ENCODE measurements around the gene PPP2R3B. TPM values are rescaled to one million over a fixed set of nuclear protein-coding genes. Genes with fewer than 3 reads are reported as not detected.

The PPP2R3B gene
- total and polyA plus RNA-seq, 2 donors (not counting 1 experiment from before 2014, with no cell fraction given) = 43.3 to 47.6 TPM

DNA sequence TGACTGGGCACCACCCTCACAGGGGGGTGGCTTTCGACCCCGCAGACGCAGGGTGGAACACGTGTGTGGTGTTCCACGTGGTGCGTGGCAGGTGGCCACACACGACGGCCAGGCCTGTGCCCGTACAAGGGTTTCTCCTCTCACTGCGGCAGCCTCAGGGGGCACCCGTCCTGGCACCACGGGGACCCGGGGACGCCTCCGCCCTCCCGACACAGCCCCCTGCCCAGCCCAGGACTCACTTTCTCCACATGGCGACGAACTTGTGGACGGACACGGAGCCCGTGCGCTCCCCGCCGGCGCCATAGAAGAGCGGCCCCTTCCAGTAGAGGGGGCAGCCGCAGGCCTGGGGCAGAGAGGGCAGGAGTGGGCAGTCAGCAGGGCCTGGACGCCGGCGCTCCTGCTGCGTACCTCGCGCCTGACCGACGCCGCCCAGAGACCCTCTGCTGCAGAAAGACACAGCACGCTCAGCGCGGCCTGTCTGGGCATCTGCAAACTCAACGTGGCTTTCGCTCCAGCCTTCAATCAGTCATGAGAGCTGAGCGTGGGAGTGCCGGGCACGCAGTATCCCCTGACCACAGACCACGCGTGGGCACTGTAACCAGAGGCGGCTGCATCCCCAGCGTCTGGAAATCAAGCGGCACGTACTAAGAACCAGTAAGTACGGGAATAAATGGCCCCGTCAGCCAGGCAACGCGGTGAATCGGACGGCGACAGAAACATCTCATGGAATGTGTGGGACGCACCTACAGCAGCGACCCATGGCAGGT is 39.2 kb downstream of the PPP2R3B start:
- ATAC-seq (ENCODE audit: low read depth) (no peak), DNase-seq (no peak)
- Mint-ChIP-seq H3K4me1 (no peaks in the 10 kb centered on the region), H3K4me3 (no peak overlapping the region), H3K27ac (no peak overlapping the region), H3K27me3 (no peaks in the 10 kb centered on the region), H3K9me3 (ENCODE audit: insufficient read depth) (no peaks in the 10 kb centered on the region)
- Histone ChIP-seq H4K20me1 (ENCODE audit: control insufficient read depth, insufficient read depth, low read length, poor library complexity, severe bottlenecking) (no peaks in the 10 kb centered on the region), H3K4me2 (replicated peaks; ENCODE audit: low read depth, low read length, poor library complexity, severe bottlenecking) (no peak overlapping the region), H3K36me3 (replicated peaks in 1 of 2; ENCODE audit: control extremely low read depth in 1 of 2, control insufficient read depth in 1 of 2, extremely low read depth in 1 of 2, insufficient read depth in 2 of 2, low read length in 1 of 2) (peaks cover 0 to 7% of the 10 kb centered on the region in 2 experiments), H3K27me3 (replicated peaks in 1 of 4; ENCODE audit: control extremely low read depth in 1 of 4, control insufficient read depth in 3 of 4, insufficient read depth in 4 of 4, low read length in 3 of 4) (no peaks in the 10 kb centered on the region), H3K79me2 (ENCODE audit: control insufficient read depth, insufficient read depth, low read length) (peaks cover 5% of the 10 kb centered on the region), H3K4me1 (ENCODE audit: control insufficient read depth in 2 of 2, insufficient read depth in 2 of 2, low read length in 2 of 2) (no peaks in the 10 kb centered on the region), H3K4me3 (ENCODE audit: control extremely low read depth in 1 of 5, extremely low read depth in 1 of 5, insufficient read depth in 1 of 5, low read depth in 2 of 5, low read length in 4 of 5) (no peak overlapping the region), H3K27ac (ENCODE audit: low read length in 2 of 2) (no peak overlapping the region), H2AFZ (ENCODE audit: insufficient read depth, low read depth, low read length, poor library complexity, severe bottlenecking) (no peak overlapping the region), H3K9ac (ENCODE audit: low read length) (no peak overlapping the region), H3K9me3 (ENCODE audit: control extremely low read depth in 1 of 3, control insufficient read depth in 2 of 3, insufficient read depth in 1 of 3, low read length in 2 of 3) (peaks cover 0 to 16% (median 0%) of the 10 kb centered on the region in 3 donors)
- ChIA-PET CTCF (no interaction called here), POLR2A (no interaction called here)
- TF ChIP-seq, protein P1, sequence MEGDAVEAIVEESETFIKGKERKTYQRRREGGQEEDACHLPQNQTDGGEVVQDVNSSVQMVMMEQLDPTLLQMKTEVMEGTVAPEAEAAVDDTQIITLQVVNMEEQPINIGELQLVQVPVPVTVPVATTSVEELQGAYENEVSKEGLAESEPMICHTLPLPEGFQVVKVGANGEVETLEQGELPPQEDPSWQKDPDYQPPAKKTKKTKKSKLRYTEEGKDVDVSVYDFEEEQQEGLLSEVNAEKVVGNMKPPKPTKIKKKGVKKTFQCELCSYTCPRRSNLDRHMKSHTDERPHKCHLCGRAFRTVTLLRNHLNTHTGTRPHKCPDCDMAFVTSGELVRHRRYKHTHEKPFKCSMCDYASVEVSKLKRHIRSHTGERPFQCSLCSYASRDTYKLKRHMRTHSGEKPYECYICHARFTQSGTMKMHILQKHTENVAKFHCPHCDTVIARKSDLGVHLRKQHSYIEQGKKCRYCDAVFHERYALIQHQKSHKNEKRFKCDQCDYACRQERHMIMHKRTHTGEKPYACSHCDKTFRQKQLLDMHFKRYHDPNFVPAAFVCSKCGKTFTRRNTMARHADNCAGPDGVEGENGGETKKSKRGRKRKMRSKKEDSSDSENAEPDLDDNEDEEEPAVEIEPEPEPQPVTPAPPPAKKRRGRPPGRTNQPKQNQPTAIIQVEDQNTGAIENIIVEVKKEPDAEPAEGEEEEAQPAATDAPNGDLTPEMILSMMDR (IDR thresholded peaks at IDR 0.05) = no peak
- TF ChIP-seq EZH2 (IDR thresholded peaks at IDR 0.05; ENCODE audit: borderline replicate concordance, insufficient read depth, low read depth, low read length, poor library complexity, severe bottlenecking) = no peak
- intact Hi-C loops (cut with micrococcal nuclease) = no loop called here
- 95% methylated on average over 59 of the region's 59 CpGs for WGBS (ENCODE audit: insufficient coverage)

- H3K4me1 Mint-ChIP-seq = no peaks in the 10 kb centered on the region
- Histone ChIP-seq H3K36me3 (replicated peaks in 1 of 2; ENCODE audit: control extremely low read depth in 1 of 2, control insufficient read depth in 1 of 2, extremely low read depth in 1 of 2, insufficient read depth in 2 of 2, low read length in 1 of 2) (peaks cover 0 to 9% of the 10 kb centered on the region in 2 experiments), H3K27me3 (replicated peaks in 1 of 4; ENCODE audit: control extremely low read depth in 1 of 4, control insufficient read depth in 3 of 4, insufficient read depth in 4 of 4, low read length in 3 of 4) (no peaks in the 10 kb centered on the region), H4K20me1 (ENCODE audit: control insufficient read depth, insufficient read depth, low read length, poor library complexity, severe bottlenecking) (no peaks in the 10 kb centered on the region), H2AFZ (ENCODE audit: insufficient read depth, low read depth, low read length, poor library complexity, severe bottlenecking) (no peak overlapping the region), H3K79me2 (ENCODE audit: control insufficient read depth, insufficient read depth, low read length) (no peaks in the 10 kb centered on the region), H3K4me3 (ENCODE audit: control extremely low read depth in 1 of 5, extremely low read depth in 1 of 5, insufficient read depth in 1 of 5, low read depth in 2 of 5, low read length in 4 of 5) (no peak overlapping the region), H3K9me3 (ENCODE audit: control extremely low read depth in 1 of 3, control insufficient read depth in 2 of 3, insufficient read depth in 1 of 3, low read length in 2 of 3) (peaks cover 0 to 22% (median 0%) of the 10 kb centered on the region in 3 donors), H3K4me1 (ENCODE audit: control insufficient read depth in 2 of 2, insufficient read depth in 2 of 2, low read length in 2 of 2) (no peaks in the 10 kb centered on the region), H3K4me2 (replicated peaks; ENCODE audit: low read depth, low read length, poor library complexity, severe bottlenecking) (no peak overlapping the region), H3K9ac (ENCODE audit: low read length) (no peak overlapping the region), H3K27ac (ENCODE audit: low read length in 2 of 2) (no peak overlapping the region)
- 95% methylated on average over 71 of the region's 75 CpGs for WGBS (ENCODE audit: insufficient coverage)
- no peaks in the 10 kb centered on the region for H3K27me3 Mint-ChIP-seq
- no peak overlapping the region for H3K27ac Mint-ChIP-seq
- H3K4me3 Mint-ChIP-seq = no peak overlapping the region
- ATAC-seq (ENCODE audit: low read depth) = no peak
- POLR2A ChIA-PET = no interaction called here
- TF ChIP-seq, protein P1 (IDR thresholded peaks at IDR 0.05) = no peak
- TF ChIP-seq EZH2 (IDR thresholded peaks at IDR 0.05; ENCODE audit: borderline replicate concordance, insufficient read depth, low read depth, low read length, poor library complexity, severe bottlenecking) = no peak
- intact Hi-C loops (cut with micrococcal nuclease) = no loop called here
- no peaks in the 10 kb centered on the region for H3K9me3 Mint-ChIP-seq (ENCODE audit: insufficient read depth)
- DNase-seq = no peak
- CTCF ChIA-PET = no interaction called here
Observed at GRCh38 chrX:346034-346813, 40.5 kb downstream of the PPP2R3B start.
